Epidermal melanocyte (primary cell): ENCODE results near the gene SCN1B.
A peak's percentile ranks its signal among the peaks of the same experiment; 100 is the strongest.
"Not testable (repeated sequence)": the region's sequence is repeated elsewhere in the genome, so short reads cannot be mapped to it uniquely, and the experiment has no call there.

Experiments
- DNase-seq: peaks from one replicate; pipeline ENCODE4 v3.0.0; 2011; ENCODE audit warnings: low spot score; ENCODE audit not compliant: insufficient read length

Gene SCN1B

GRCh38 chr19:35037716-35038622, 7.7 kb downstream of the SCN1B start:
- DNase-seq = peak; percentile 83

- DNase-seq = no peak
Measured at GRCh38 chr19:35038623-35039512, 8.6 kb downstream of the SCN1B start.

- no peak for DNase-seq
Measured at GRCh38 chr19:35039881-35040825, 9.9 kb downstream of the SCN1B start.

GRCh38 chr19:35040826-35041547, 10.7 kb downstream of the SCN1B start:
- DNase-seq = peak; percentile 52

- DNase-seq = no peak
Measured at GRCh38 chr19:35041548-35042055, 11.3 kb downstream of the SCN1B start, which contains the start of gene HPN. Gene HPN, plus strand, starts transcription at chr19:35041721. Its CDS starts 786 bp downstream, at chr19:35042507.

- no peak for DNase-seq
Measured at GRCh38 chr19:35042056-35042730, 11.9 kb downstream of the SCN1B start.

- DNase-seq = no peak
Measured at GRCh38 chr19:35042954-35043604, 12.8 kb downstream of the SCN1B start.

GRCh38 chr19:35043906-35044305, 13.6 kb downstream of the SCN1B start:
- no peak for DNase-seq

- DNase-seq = peak; percentile 89
Measured at GRCh38 chr19:35044317-35045117, 14.2 kb downstream of the SCN1B start.

- peak; percentile 61 for DNase-seq
Measured at GRCh38 chr19:35045667-35046300, 15.5 kb downstream of the SCN1B start.

- no peak for DNase-seq
Measured at GRCh38 chr19:35046461-35046860, 16.2 kb downstream of the SCN1B start.

GRCh38 chr19:35048911-35049411, 18.7 kb downstream of the SCN1B start:
- no peak for DNase-seq

GRCh38 chr19:35049456-35049855, 19.2 kb downstream of the SCN1B start:
- DNase-seq = no peak

- not testable (repeated sequence) for DNase-seq
Measured at GRCh38 chr19:35050662-35051061, 20.4 kb downstream of the SCN1B start.

- not testable (repeated sequence) for DNase-seq
Measured at GRCh38 chr19:35051268-35051667, 21.0 kb downstream of the SCN1B start.

- no peak for DNase-seq
Measured at GRCh38 chr19:35051796-35052195, 21.5 kb downstream of the SCN1B start.

GRCh38 chr19:35052599-35053190, 22.4 kb downstream of the SCN1B start:
- no peak for DNase-seq
